ENCODE measurements around the gene PLXNA1.
A peak's percentile ranks its signal among the peaks of the same experiment; 100 is the strongest.

Gene PLXNA1

DNA sequence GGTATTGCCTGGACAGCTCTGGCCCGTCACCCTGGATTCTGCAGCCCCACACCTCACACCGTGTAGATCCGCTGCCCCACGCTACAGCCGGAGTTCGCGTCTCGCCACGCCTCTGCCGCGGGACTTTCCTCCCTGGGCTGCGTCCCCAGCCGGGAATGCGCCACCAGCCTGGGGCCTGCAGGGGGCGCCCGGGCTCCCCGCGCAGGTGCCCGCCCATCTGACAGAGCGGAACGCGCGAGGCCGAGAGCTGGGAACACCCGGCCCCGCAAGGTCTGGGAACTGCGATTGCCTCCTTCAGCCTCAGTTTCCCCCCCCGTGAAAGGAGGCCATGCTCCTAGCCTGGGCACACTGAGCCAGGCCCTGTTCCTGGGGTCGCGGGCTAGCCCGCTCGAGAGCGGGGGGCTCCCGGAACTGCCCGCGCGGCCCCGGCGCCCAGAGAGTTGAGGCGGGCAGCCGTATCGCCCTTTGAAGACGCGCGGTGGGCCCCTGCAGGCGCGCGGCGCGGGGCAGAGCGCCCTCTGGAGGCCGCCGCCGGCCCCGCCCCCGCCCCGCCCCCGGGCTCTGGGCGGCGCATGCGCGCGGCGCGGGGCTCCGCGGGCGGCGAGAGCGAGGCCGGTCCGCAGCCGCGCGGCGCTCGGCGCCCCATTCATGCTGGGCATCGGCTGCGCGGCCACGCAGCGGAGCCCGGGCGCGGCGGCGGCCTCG, at the start of gene PLXNA1:
PLXNA1 (plus strand) TSS at position 645 of the 705 bp plus-strand sequence. CDS start 5,479 bp downstream, outside the sequence.
- DNase-seq (ENCODE audit: low spot score) = peak; percentile 92

DNA sequence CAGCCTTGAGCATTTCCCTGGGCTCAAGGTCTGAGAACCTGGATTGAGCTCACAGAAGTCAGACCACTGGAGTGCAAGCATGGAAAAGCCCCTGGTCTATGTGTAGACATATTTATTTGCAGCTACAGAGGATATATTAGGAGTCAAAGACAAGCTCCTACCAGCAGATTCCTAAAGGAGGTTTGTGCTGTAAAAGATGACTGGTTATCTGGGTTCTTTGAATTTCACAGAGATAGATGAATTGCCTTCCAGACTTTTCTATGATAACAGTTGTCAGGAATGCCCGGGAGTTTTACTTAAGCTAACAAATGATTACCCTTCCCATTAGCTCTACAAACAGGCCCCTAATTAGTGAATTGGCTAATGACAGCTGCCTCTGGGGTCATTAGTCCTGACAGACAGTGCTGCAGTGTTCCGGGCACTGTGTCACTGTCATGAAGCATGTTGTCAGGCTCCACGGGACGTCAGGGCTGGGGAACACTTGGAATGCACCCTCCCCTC, 48.8 kb upstream of the PLXNA1 start:
- no peak for DNase-seq (ENCODE audit: low spot score)

DNA sequence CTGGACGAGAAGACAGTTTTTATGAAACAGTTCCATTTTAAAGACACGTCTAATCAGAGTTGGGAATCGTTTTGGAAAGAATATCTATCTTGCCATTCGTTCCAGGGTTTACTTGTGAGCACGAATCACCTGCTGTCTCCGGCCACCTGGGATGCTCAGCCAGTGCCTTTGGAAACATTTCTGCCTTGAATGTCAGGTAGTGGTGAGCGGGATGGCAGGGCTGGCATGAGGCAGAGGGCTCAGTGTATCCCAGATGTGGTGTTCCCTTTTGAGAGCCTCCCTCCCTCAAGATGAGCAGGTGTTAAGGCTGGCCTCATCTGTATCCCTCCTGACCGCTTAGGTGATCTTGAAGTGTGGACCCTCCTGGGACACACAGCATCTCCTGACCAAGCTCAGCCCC, 47.9 kb upstream of the PLXNA1 start:
- DNase-seq (ENCODE audit: low spot score) = no peak

DNA sequence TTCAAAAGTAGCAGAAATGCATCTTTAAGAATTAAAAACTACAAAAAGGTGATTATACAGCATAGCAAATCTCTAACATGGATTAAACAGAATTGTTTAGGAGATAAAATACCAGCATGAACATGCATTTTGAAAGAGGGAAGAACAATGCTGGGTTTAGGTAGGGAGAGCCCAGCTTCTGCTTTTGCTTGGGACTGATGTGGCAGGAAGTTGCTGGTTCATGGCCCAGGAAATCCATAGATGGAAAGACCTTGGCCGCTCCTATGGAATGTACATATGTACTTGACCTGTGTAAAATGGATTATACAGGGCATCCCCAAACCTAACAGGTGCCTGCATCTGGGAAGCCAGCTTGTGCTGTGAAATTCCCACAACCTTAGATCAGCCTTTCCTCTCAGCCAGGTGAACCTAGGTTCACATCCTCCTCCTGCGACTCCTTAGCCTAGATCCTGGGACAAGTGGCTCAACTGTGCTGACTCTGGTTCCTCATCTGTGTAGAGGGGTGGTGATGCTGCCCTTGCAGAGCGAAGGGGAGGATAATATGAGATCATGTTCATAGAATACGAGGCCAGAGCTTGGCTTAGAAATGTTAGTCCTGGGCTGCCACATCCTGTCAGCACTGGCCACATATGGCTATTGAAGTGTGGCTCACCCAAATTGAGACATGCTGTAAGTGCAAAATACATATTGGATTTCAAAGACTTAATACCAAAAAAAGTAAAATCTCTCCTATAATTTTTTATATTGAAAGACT, 47.0 kb upstream of the PLXNA1 start:
- DNase-seq (ENCODE audit: low spot score) = no peak

DNA sequence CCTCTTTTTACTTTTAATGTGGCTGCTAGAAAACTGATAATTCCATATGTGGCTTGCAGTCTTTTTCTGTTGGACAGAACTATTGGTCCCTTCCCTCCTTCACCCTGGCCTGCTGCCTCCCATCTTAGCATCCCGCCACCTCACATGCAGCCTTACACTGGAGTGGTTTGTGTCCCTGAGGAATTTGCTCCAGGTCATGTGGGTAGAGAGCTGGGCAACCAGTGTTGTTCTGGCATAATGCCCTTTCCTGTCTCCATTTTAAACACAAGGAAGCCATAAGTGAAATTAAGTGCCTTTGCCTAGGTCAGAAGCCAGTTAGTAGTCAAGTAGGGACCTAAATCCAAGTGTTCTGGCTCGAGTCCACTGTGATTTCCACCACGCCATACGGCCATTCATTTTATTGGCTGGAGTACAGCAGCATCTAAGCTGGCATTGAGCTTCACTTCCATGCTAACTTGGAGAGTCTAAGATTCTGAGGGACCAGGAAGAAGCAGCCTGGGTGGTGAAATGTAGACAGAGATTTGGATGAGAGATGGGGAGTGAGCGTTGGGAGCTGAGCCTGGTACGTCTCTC, 46.0 kb upstream of the PLXNA1 start:
- DNase-seq (ENCODE audit: low spot score) = no peak

DNA sequence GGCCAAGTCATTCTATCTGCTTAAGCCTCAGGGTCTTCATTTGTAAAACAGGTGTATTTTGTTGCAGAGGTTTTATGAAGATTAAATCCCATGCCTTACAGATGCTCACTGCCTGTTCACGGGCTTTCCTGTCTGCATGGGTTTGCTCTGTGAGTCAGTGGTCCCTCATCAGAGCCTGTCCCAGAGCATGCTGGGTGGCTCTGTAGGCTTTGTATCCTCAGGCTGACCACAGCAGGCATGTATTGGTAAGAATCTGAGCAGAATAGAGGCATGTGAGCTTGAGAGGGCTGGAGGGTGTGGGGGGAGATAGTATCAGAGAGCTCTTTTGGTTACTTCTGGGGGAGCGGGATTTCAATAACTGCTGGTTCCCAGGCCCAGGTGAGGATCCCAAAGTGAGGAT, 45.4 kb upstream of the PLXNA1 start:
- no peak for DNase-seq (ENCODE audit: low spot score)

DNA sequence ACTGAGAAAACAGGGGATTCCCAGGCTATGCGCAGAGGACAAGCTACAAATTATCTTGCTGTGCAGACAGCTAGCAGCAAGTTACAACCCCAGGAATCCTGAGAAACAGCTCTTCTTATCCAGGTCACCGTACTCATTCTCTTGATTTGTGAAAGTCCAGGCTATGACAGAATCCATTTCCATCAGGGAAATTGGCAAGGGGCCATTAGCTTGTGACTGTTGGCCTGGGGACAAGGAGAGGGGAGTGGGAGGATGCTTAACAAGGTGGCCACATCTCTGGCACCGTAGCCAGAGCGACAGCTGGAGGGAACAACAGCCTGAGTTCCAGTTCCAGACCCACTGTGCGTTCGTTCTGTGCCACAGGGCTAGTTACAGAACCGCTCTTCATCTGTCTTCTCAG, 44.9 kb upstream of the PLXNA1 start:
- DNase-seq (ENCODE audit: low spot score) = no peak

DNA sequence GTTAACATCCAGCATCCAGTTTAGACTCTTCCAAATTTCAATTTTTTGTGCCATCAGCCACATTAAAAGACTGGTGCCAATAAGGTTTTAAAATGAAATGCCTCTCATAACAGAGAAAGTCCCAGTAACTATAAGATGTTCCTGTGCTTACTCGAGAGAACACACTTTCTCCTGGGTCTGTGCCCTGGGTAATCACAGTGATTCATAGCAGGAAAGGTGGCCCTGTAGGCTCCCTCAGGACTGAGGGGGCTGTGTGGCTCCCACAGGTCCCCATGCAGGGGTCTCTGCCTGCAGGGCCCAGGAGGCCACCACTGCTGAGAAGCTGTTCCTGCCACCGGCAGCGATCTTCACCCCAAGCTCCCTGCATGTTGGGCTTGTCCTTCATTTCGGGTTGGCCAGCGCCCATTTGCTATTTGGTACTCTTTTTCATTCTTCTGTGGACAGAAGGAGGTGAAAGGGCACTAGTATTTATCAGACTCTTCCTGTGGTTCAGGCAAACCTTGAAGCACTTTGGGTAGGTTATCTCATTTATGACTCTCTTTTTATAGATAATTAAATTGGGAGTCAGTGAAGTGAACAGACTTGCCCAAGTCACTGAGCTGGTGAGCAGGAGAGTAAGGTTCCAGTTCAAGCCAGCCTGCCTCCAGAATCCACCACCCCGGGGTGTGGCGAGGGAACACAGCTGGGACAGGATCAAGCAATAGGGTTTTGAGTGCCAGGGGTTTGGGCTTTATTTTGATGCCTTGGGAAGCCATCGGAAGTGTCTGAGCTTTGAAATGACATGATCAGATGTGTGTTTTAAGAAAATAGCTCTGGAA, 44.2 kb upstream of the PLXNA1 start:
- DNase-seq (ENCODE audit: low spot score) = no peak

DNA sequence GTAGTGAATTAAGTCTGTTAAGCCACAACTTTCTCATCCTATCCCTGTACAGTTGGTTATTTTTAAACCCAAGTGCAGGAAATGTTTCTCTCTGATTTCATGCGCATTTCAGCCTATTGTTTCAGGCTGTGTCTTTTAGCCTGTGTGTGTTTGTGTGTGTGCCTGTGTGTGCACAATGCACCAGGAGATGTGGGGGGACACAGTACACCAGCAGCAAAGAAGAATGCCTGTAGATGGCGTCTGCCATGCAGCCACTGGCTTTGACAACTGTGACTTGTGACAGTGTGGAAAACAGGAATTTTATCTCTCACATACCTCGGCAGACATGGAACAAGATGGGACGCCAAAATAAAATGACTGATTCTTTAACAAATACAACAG, 43.6 kb upstream of the PLXNA1 start:
- DNase-seq (ENCODE audit: low spot score) = no peak

DNA sequence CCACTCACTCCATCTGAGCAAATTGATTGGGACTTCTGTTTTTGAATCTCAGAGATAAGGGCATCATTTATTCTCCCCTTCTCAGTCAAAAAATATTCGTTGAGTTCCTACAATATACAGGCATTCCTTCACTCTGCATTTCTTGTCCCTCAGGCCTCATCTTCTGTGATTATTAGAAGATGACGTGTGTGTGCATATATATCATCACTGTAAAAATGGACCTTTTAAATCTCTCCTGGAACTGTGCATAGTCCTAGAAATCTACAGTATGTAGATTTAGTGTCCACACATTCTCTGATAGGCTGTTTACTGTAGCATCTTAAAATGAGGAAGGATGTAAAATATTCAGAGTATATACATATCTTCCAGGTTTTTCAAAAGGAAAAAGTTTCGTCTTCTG, 43.2 kb upstream of the PLXNA1 start:
- DNase-seq (ENCODE audit: low spot score) = no peak

DNA sequence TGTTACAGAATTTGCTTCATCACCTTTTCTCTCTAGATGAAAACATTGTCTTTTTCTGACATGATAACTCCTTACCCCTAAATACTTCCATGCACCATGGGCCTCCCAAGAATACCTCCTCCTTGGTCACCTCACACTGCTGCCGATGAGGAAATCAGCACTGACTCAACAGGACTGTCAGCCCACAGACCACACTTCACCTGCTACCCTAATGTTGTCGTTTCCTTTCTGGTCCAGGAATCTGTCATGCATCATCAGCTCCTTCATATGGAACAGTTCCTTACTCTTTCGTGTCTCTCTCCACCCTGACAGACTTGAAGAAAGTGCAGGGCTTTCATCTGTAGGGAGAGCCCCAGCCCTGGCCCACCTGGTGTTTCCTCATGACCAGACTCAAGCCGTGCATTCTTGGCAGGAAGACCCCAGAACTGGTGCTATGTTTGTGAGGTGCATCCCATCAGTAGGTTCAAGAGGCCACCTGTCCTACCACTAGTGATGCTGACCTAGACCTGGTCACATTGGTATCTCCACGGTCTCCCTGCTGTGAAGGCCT, 41.1 kb upstream of the PLXNA1 start:
- no peak for DNase-seq (ENCODE audit: low spot score)

DNA sequence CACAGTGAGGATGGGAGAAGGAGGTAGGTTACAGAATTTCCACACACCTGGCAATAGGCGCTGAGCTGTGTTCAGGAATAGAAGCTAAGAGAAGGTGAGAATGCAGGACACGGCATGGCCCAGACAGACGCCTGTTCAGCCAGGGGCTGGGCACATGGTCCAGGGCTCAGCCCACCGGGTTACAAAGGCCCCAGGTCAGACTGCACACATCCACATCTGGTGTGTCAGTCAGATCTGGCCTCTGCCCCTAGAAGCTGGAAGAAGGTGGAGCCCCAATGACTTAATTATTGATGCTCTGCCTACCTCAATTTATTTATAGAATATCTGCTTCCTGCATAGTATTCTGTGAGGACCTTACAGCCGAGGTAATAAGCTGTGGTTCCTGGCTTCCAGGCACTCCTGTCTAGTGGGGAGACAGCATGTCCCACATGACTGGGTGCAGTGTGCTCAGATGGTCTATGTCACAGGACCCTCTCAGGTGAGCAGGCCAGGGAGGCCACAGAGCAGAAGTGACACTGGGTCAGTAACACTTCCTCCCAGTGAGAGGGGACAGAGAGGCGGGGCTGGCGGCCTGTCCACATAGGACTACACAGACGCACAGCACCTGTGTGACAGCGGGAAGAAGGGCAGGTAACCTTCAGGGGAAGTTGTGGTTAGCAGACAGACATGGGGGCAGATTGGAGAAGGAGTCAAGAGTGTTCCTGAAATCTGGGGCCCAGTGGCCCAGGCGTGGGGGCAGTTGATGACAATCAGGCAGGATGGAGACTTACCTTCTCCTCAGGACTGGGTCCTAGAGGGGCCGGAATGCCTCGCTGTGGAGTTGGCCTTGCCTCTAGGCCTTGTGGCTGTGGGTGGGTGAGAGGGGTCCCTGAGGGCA, 38.6 kb upstream of the PLXNA1 start:
- DNase-seq (ENCODE audit: low spot score) = no peak

DNA sequence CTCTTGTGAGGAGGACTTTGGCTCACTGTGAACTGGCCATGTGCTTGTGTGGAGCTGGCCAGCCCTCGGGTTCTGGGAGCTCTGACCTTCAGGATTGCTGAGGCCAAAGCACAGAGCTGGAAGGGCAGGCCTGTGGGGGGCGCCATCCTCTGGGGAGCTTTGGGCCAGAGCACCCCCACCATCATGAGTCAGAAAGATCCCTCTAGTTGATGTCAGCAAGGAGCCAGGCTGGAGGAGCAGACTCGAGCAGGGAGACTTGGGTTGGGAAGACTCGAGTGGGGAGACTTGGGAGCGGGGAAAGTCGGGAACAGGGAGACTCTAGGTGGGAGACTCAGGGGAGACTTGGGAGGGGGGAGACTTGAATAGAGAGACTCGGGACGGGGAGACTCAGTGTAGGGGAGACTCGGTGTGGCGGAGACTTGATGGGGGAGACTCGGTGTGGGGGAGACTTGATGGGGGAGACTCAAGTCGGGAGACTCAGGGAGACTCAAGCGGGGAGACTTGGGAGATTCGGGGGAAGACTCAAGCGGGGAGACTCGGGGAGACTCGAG, 37.7 kb upstream of the PLXNA1 start:
- no peak for DNase-seq (ENCODE audit: low spot score)

DNA sequence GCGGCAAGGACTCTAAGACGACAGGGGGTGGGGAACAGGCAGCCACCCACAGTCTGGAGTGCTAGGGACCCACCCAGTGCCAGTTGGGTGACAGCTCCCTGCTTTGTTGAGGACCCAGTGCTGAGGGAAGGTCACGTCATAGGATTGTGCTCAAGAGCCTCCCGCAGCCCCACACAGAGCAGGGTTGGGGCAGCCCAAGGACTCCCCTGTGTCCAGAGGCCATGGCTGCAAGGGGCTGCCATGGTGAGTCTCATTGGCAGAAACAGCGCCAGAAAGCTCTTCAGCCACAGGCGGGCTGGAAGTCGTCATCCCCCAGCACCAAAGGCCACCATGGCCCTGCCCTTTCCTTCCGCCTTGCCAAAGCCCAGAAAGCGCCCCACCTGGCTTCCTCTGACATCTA, 37.0 kb upstream of the PLXNA1 start:
- DNase-seq (ENCODE audit: low spot score) = no peak

DNA sequence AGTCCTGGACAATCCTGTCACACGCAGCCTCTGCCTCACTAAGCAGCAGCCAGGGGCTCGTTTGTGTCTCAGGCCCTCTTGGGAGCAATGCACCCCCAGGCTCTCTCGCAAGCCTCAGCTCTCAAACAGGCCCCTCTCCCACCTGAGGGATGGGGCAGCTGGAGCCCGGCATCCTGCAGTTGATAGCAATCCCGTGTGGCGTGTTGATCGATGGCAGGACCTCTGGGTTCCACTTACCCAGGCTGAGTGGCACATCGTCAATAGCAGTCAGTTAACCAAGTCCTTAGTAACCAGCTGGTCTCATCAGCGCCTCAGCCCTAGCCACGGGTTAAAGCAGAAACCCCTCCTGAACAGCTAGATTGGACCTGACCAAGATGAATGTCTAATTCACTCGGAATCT, 36.5 kb upstream of the PLXNA1 start:
- DNase-seq (ENCODE audit: low spot score) = no peak

DNA sequence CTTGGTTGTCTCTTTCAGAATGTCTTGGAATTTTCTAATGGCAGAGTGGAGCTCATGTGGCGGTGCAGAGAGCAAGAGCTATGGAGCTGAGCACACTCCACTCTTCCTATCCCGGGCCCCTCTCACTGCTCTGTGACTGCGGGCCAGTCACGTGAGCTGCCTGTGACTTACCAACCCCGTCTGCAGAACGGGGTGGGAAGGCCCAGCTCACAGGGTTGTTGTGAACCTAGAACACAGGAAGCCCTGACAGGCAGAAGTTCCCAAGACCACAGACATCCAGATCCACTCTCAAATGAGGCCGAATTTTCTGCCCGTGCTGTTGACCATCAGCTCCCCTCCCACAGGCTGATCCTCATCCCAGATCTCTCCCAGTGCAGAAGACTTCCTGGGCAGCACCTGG, 35.5 kb upstream of the PLXNA1 start:
- no peak for DNase-seq (ENCODE audit: low spot score)

DNA sequence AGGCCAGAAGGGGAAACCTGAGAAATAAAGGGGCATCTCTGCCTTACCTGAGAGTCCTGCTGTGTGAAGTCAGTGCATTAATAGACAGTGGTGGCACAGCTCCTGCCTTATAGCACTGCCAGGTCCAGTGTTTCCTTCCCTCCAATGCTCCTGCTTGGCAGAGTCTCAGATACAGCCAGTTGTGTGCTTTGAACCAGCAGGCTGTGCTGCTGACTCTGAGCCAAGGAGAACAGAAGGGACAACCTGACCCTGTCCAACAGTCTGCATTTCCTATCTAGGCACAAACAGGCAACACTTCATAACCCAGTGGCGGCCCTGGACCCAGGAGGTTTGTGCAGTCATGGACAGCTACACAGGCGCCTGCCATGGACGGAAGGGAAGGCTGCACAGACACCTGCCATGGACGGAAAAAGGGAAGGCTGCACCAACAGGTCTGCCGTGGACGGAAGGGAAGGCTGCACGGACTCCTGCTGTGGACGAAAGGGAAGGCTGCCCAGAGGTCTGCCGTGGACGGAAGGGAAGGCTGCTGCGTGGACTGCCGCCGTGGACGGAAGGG, 33.9 kb upstream of the PLXNA1 start:
- DNase-seq (ENCODE audit: low spot score) = no peak

DNA sequence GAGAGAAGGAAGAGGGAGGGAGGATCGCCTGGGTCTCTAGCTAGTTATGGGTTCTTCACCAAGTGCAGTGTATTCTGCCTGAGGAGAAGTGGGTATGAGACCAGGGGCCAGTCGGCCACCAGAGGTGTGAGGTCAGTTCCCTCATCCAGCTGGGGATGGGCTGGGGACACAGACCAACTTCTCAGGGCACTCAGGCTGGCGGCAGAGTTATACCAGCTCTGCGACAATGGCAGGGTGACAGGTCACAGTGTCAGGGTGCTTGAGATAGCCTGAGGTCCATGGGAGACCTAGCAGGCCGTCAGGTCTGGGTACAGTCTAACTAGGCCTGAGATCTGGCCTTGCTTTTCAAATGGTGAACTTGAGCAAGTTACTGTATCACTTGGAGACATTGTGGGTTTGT, 31.4 kb upstream of the PLXNA1 start:
- no peak for DNase-seq (ENCODE audit: low spot score)

DNA sequence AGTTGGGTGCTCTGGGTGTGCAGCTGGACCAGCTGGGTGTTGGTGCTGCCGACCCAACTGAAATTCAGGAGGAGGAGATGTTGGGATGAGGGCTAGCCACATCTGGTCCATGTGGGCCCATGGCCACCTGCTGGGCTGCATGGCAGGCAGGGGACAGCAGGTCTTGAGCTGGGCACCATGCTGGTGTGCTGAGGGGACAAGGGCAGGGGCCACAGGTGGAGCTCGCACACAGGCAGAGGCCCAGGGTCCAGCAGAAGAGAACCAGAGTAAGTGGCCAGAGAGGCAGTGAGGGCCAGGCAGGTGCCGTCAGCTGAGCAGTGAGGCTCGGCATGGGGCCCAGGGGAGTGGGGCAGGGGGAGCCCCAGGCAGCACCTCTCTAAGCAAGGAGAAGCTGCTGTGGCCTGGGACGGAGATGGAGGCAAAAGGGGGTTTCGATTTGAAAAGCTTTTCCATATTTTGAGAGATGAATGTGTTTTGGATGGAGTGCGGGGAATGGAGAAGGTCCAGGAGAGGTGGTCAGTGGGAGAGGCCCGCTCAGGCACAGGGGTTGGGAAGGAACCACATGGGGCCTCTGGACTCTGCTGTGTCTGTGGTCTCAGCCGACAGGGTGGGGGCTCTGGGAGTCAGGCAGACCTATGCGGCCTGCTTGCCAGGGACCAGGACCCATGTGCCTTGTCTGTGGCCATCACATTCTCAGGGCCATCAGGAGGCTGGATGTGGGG, 30.5 kb upstream of the PLXNA1 start:
- DNase-seq (ENCODE audit: low spot score) = no peak

All from CD4-positive, alpha-beta T cell treated with Interleukin-2 at 100 ng/mL for 4 hours (primary cell).